Gastrocnemius medialis (tissue), 4 donors: ENCODE results near the gene RPS6KC1.
"Not testable (repeated sequence)": the region's sequence is repeated elsewhere in the genome, so short reads cannot be mapped to it uniquely, and the experiment has no call there.

Experiments
- POLR2A ChIP-seq, 2 donors: fragments of 450-650 bp; IDR thresholded peaks; one replicate each; pipeline ENCODE4 v1.6.1; 2017; ENCODE audit warnings: antibody characterized with exemption in 2 of 2, mild to moderate bottlenecking in 2 of 2, moderate library complexity in 2 of 2
- TF ChIP-seq, protein P1 (sequence below), 5 experiments: fragments of 450-650 bp in 3 of 5; fragments of 200-600 bp in 2 of 5; sonication (generic) in 2 of 5; IDR thresholded peaks in 4 of 5; conservative IDR thresholded peaks in 1 of 5; 1 replicate in 4 of 5; 2 replicates in 1 of 5; pipeline ENCODE4 v1.5.1; 2016 to 2019; ENCODE audit warnings: antibody characterized with exemption in 5 of 5, mild to moderate bottlenecking in 3 of 5, moderate library complexity in 3 of 5

DNA sequence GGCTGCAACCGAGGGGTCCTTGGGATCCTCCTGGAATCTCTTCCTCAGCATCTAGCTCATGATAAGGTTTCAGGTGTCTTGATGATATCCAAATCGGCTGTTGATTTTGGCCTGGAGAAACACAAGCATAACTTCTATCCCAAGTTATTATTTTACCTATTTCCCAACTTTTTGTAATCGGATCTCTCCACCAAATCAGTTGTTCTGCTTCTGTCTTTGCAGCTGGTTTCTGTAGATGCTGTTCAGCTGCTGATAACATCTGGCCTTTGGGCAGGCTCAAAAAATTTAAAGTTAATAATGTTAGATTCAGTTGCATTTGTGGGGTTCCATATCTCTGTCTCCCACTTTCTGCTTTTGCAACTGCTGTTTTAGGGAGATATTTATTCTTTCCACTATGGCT is 24.0 kb upstream of the RPS6KC1 start:
- TF ChIP-seq, protein P1, sequence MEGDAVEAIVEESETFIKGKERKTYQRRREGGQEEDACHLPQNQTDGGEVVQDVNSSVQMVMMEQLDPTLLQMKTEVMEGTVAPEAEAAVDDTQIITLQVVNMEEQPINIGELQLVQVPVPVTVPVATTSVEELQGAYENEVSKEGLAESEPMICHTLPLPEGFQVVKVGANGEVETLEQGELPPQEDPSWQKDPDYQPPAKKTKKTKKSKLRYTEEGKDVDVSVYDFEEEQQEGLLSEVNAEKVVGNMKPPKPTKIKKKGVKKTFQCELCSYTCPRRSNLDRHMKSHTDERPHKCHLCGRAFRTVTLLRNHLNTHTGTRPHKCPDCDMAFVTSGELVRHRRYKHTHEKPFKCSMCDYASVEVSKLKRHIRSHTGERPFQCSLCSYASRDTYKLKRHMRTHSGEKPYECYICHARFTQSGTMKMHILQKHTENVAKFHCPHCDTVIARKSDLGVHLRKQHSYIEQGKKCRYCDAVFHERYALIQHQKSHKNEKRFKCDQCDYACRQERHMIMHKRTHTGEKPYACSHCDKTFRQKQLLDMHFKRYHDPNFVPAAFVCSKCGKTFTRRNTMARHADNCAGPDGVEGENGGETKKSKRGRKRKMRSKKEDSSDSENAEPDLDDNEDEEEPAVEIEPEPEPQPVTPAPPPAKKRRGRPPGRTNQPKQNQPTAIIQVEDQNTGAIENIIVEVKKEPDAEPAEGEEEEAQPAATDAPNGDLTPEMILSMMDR (IDR thresholded peaks at IDR 0.05 in 4 of 5, conservative IDR thresholded peaks at IDR 0.05 in 1 of 5) = not testable (repeated sequence)
- not testable (repeated sequence) for TF ChIP-seq POLR2A (IDR thresholded peaks at IDR 0.05)
